Coronary artery (tissue), 2 donors: Measurements from ENCODE around the gene AGBL5.

Experiments
- DNase-seq: peaks from one replicate; pipeline ENCODE4 v3.0.0-alpha.2; 2017; ENCODE audit warnings: low spot score
- H3K27ac ChIP-seq, 2 donors: fragments of 200-600 bp; sonication (generic); one replicate each; pipeline ENCODE4 v1.5.1; 2016 to 2019
- H3K4me3 ChIP-seq: fragments of 200-600 bp; sonication (generic); 2 replicates; pipeline ENCODE4 v1.5.1; 2016; ENCODE audit warnings: mild to moderate bottlenecking, moderate library complexity
- TF ChIP-seq, protein P1 (sequence below): fragments of 200-600 bp; sonication (generic); IDR thresholded peaks from one replicate; pipeline ENCODE4 v1.5.1; 2019; ENCODE audit warnings: antibody characterized with exemption

The AGBL5 gene, protein sequence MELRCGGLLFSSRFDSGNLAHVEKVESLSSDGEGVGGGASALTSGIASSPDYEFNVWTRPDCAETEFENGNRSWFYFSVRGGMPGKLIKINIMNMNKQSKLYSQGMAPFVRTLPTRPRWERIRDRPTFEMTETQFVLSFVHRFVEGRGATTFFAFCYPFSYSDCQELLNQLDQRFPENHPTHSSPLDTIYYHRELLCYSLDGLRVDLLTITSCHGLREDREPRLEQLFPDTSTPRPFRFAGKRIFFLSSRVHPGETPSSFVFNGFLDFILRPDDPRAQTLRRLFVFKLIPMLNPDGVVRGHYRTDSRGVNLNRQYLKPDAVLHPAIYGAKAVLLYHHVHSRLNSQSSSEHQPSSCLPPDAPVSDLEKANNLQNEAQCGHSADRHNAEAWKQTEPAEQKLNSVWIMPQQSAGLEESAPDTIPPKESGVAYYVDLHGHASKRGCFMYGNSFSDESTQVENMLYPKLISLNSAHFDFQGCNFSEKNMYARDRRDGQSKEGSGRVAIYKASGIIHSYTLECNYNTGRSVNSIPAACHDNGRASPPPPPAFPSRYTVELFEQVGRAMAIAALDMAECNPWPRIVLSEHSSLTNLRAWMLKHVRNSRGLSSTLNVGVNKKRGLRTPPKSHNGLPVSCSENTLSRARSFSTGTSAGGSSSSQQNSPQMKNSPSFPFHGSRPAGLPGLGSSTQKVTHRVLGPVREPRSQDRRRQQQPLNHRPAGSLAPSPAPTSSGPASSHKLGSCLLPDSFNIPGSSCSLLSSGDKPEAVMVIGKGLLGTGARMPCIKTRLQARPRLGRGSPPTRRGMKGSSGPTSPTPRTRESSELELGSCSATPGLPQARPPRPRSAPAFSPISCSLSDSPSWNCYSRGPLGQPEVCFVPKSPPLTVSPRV

DNA sequence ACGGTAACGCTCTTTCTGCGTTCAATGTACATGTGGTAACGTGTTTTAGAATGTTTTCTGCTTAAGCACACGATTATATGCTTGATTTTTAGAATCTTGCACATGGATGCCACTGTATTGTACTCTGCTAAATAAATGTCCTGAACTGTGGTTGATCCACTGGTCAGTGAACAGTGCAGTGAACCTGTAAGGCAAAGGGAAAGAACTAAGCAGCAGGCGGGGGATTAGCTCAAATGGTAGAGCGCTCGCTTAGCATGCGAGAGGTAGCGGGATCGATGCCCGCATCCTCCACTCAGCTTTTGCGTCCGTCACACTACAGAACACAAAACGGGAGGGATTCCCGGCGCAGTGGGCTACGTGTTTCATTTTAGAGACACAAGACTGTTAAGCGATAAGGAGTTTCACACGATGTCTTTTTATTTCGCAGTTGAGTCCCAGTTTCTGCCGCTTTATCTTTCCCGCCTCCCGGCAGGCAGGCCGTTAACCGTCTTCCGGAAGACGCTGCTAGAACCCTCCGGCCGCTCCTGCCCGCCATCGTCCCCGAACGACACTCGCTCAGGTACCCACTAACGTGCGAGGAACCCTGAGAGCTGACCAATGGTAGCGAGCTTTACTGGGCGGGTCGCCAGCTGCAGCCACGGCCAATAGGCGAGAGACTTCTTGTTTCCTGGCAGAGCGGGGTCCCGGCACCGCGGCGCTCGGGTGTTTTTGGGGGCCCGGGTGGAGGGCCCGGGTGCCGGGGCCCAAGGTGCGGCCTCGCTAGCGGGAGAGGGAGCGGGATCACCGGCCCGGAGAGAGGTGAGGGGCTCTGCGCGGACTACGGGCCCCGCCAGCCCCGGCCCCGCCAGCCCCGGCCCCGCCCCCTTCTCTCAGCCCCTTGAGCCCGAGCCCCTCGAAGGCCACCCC lies at the start of gene AGBL5:
AGBL5 (plus strand) TSS at position 673 of the 906 bp plus-strand sequence. CDS start 1,291 bp downstream, outside the sequence.
- peak within 1 kb of the TSS; percentile 87 to 98 for H3K27ac ChIP-seq
- H3K4me3 ChIP-seq, result peak within 1 kb of the TSS; percentile 92
- DNase-seq, result peak; percentile 97
- TF ChIP-seq, protein P1, sequence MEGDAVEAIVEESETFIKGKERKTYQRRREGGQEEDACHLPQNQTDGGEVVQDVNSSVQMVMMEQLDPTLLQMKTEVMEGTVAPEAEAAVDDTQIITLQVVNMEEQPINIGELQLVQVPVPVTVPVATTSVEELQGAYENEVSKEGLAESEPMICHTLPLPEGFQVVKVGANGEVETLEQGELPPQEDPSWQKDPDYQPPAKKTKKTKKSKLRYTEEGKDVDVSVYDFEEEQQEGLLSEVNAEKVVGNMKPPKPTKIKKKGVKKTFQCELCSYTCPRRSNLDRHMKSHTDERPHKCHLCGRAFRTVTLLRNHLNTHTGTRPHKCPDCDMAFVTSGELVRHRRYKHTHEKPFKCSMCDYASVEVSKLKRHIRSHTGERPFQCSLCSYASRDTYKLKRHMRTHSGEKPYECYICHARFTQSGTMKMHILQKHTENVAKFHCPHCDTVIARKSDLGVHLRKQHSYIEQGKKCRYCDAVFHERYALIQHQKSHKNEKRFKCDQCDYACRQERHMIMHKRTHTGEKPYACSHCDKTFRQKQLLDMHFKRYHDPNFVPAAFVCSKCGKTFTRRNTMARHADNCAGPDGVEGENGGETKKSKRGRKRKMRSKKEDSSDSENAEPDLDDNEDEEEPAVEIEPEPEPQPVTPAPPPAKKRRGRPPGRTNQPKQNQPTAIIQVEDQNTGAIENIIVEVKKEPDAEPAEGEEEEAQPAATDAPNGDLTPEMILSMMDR, result no peak

DNA sequence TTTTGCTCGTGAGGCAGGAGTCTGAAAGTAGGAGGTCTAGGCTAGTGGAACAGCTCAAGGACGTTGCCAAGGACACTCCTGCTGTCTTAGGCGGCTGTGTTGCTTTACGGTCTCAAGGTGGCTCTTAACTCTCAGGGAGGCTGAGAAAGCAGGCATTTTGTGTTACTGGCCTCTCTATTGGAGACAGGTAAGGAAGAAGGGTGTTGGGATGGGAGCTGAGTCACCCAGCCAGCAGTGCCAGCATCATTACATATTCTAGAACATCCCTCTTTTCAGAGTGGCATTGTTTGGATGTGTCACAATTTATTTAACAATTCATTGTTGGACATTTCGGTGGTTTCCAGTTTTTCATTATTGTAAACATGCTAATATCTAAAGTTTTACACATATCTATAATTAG lies 49.5 kb upstream of the AGBL5 start:
- Histone ChIP-seq H3K27ac (no peak overlapping the region), H3K4me3 (no peak overlapping the region)
- DNase-seq, result no peak
- TF ChIP-seq, protein P1, result no peak

DNA sequence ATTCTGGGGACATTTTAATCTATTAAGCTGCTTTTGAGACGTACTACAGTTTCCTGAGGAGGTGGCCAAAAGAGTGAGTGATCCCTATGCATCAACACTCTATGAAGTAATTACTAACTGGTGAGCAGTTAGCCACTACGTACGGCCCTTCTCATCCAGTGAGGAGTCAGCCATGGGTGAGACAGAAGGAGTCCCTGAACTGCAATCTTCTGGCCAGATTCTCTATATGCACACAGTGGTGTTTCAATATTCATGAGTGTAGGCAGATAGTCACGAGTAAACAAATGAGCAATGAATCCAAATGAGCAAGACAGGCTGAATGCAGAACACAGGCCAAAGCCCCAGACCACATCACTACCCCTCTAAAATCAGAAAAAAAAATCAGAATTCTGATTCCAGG lies 48.5 kb upstream of the AGBL5 start:
- H3K4me3 ChIP-seq, result no peak overlapping the region
- TF ChIP-seq, protein P1, result no peak
- DNase-seq, result no peak
- no peak overlapping the region for H3K27ac ChIP-seq

DNA sequence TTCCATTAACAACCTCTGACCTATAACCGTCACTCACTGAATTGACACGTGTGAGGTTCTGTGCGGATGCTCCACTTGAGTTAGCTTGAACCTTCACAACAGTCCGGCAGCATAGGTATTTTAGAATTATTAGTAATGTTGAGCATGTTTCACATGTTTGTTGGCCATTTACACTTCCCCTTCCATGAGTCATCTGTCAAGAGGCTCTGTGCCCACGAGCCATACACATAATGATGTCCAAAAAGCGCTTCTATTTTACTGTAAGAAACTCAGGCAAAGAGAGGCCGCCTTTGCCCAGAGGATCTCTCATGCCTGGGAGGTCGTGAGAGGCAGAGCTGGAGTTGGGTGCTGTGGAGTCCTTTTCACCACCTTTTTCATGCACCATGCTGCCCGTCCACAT lies 47.6 kb upstream of the AGBL5 start:
- no peak overlapping the region for H3K27ac ChIP-seq
- DNase-seq, result no peak
- TF ChIP-seq, protein P1, result no peak
- H3K4me3 ChIP-seq, result no peak overlapping the region

DNA sequence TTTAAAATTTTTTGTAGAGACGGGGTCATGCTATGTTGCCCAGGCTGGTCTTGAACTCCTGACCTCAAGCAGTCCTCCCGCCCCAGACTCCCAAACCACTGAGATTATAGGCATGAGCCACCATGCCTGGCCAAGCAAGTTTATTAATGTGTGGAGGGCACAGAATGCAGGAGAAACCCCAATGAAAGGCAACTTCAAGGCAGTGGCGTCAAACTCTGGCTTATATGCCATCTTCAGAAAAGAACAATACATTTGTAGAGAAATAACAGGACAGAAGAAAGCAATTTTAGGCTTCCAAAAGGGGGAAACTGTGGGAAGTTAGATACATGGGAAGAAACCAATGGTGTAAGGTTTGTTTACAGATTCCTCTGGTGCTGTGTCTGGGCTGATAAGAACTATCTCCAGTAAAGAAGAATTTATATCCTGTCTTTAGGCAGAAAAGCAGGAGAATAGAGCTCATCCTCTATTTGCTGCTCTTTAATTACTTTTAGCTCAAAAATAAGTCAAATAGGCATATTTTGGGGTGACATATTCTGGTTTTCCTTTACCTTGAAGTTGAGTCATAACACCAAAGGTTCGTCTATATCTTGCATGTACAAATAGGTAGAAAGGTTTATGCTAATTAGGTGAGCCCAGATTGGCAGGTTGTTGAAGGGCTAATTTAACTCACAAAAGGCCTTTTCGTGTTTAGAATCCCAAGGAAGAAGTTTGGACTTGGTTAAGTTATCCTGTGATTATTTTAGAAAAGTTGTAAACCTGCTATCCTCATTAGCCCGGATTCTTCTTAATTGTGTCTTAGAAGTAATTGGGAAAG lies 44.7 kb upstream of the AGBL5 start:
- H3K4me3 ChIP-seq, result no peak overlapping the region
- TF ChIP-seq, protein P1, result no peak
- no peak for DNase-seq

More for the DNA sequence above, 44.7 kb upstream of the AGBL5 start:
- no peak overlapping the region for H3K27ac ChIP-seq
